Esophagus muscularis mucosa (tissue), 4 donors: ENCODE measurements around the gene ZNF107.

ENCODE experiments used
- EP300 ChIP-seq: sonication (generic); formaldehyde crosslinking; IDR thresholded peaks from one replicate; pipeline ENCODE4 v1.6.1; 2017; ENCODE audit warnings: antibody characterized with exemption
- POLR2A ChIP-seq: fragments of 450-650 bp; IDR thresholded peaks from one replicate; pipeline ENCODE4 v1.6.1; 2017; ENCODE audit warnings: antibody characterized with exemption, moderate library complexity, mild to moderate bottlenecking, low read depth
- POLR2AphosphoS5 ChIP-seq, 2 donors: sonication (generic); formaldehyde crosslinking; IDR thresholded peaks; one replicate each; pipeline ENCODE4 v1.6.1; 2017; ENCODE audit warnings: antibody characterized with exemption in 2 of 2
- TF ChIP-seq, protein P1 (sequence below), 3 experiments: fragments of 200-600 bp in 2 of 3; fragments of 450-650 bp in 1 of 3; sonication (generic) in 2 of 3; IDR thresholded peaks; one replicate each; pipeline ENCODE4 v1.5.1; 2017 to 2019; ENCODE audit warnings: antibody characterized with exemption in 3 of 3, mild to moderate bottlenecking in 2 of 3, moderate library complexity in 1 of 3

DNA sequence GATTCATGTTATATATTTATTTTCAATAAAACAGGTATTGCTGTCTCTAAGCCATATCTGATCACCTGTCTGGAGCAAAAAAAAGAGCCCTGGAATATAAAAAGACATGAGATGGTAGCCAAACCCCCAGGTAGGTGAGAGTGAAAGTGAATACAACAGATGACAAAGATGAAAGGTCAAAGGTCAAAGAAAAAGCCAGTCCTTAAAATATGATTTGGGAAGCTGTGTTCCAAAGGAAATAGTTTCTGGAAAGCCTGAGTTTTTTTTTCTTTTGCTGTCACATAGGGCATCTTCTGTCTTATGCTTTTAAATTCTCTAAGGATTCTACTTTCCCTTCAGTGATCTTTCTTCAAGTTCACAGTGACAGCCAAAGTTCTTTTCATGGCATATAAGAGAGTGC lies 25.9 kb downstream of the ZNF107 start:
- no peak for TF ChIP-seq POLR2AphosphoS5 (IDR thresholded peaks at IDR 0.05)
- TF ChIP-seq POLR2A = no peak
- TF ChIP-seq, protein P1, sequence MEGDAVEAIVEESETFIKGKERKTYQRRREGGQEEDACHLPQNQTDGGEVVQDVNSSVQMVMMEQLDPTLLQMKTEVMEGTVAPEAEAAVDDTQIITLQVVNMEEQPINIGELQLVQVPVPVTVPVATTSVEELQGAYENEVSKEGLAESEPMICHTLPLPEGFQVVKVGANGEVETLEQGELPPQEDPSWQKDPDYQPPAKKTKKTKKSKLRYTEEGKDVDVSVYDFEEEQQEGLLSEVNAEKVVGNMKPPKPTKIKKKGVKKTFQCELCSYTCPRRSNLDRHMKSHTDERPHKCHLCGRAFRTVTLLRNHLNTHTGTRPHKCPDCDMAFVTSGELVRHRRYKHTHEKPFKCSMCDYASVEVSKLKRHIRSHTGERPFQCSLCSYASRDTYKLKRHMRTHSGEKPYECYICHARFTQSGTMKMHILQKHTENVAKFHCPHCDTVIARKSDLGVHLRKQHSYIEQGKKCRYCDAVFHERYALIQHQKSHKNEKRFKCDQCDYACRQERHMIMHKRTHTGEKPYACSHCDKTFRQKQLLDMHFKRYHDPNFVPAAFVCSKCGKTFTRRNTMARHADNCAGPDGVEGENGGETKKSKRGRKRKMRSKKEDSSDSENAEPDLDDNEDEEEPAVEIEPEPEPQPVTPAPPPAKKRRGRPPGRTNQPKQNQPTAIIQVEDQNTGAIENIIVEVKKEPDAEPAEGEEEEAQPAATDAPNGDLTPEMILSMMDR (IDR thresholded peaks at IDR 0.05) = no peak
- TF ChIP-seq EP300 = no peak
